Bone marrow (tissue), 2 donors: ENCODE data around the gene RNF141.

Experiments used
- DNase-seq, 2 donors: peaks; one replicate each; lab custom pipeline; 2025; lab: John Stamatoyannopoulos, UW

Gene RNF141

DNA sequence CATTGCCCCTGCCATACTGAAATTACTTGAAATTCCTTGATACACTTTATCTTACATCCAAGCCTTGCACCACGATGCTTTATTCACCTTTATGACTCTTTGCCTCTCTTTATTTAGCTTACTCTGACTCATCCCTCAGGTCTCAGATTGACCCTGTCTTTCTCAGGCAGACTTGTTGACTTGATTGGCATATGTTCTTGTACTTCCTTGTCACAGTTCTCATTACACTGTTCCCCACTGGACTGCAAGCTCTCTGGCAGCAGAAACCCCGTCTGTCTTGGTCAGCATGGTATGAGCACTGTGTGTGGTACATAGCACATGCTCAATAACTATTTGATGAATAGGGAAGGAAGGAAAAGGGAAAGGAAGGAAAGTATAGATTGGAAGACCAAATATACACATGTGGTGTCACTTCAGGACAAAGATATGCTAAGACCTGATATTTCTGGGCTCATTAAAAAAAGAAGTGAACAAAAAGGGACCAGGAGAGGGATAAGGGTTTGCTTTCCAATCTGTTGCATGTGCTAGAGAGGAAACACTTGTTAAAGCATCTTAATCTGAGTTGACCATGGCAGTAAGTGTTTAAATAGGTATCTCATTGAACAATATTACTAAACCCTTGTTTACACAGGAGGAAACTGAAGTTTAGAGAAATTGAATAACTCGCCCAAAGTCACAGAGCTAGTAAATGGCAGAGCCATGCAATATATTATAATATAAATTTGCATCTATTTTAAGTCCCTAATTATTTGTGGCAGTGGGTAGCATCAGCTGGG lies 20.2 kb upstream of the RNF141 start:
- DNase-seq = no peak

DNA sequence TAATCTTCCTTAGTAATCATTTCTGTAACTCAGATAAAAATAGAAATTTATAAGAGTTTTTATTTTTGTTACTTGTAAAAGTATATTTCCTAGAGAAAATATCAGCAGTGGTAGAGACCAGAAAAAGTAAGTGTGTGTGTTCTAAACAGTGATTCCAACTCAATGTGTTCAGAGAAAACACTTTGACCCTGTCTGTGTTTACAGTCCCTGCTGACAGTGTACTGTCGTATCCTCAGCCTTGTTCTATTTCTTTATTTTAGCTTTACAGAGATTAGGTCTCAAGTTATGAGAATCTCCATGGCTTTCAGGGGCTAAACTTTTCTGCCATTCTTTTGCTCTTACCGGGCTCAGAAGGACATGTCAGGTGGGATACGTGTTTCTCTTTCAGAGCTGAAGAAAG lies 17.3 kb upstream of the RNF141 start:
- no peak for DNase-seq

DNA sequence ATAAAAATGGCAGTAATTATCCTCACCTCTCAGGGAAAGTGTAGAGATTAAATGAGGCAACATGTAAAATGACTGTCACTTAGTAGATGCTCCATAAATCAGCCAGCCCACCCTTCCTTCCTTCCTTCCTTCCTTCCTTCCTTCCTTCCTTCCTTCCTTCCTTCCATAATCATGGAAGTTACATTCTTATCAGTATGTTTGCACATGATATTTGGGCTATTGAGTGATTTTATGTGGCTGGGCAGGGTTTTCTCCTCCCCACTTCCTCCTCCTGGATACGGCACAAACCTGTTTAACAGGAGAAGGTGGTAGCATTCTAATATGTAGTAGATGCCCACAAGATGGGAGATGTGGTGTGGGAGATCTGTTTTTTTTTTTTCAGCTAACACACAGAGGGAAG lies 15.6 kb upstream of the RNF141 start:
- DNase-seq = no peak

DNA sequence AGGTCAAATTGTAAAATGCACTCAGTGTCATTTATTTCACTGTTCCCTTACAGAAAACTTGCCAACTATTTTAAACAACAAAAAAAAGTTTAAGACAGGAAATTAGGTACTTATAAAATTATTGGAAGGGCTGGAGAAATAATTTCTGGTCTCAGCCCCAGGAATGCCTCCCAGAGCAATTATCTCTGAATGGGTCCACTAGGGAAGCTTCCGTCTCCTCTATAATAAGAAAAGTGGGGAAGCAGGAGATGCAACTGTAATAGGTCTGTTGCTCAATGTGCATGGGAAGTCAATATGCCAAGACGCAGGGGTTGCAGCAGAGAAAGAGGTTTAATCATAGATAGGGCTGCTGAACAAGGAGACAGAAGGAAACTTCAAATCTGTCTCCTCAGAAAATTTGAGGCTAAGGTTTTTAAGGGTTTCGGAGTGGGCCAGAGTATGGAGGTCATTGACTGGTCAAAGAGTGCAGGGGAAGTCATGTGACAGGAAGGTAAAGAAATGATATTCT lies 10.9 kb upstream of the RNF141 start:
- no peak for DNase-seq

DNA sequence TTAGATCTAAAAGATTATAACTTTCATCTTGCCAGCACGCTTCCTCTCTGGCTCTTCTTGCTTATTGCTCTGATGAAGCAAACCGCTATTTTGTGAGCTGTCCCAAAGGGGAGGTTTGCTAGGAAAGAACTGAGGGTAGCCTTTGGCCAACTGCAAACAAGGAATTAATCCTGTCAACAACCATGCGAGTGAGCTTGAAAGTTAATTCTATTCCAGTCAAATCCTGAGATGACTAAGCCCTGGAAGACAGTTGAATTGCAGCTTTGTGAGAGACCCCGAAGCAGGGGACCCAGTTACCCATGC lies 10.3 kb upstream of the RNF141 start:
- no peak for DNase-seq

DNA sequence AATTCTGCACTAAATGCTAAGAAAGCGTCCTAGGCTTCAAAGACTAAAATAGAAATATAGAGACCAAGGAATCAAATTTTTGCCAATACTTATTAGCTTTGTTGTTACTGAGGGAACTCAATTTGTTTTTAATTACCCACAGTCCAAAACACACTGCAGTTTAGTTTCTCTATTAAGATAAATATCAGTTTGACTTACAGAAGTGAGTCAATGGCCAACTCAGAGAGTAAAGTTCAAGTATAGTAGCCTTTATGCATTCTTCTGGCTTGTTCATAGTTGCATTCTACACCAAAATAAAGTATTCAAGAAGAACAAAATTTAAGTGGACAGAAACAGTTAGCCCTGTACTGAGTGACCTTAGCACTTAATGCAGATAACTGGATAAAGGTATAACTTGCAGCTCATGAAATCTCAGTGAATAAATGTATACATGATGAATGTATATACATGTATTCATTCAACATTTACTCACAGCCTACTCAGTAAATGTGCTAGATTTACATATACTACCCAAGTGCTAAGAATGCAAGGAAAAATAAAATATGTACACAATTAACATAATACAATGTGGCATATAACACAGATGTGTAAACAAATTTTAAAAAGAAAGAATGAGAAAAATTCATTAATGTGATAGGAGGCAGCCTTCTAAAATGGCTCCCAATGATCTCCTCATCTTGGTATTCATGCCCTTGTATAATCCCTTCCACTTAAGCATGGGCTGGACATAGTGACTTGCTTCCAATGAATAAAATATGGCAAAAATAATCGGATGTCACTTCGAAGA lies 9.7 kb upstream of the RNF141 start:
- no peak for DNase-seq

DNA sequence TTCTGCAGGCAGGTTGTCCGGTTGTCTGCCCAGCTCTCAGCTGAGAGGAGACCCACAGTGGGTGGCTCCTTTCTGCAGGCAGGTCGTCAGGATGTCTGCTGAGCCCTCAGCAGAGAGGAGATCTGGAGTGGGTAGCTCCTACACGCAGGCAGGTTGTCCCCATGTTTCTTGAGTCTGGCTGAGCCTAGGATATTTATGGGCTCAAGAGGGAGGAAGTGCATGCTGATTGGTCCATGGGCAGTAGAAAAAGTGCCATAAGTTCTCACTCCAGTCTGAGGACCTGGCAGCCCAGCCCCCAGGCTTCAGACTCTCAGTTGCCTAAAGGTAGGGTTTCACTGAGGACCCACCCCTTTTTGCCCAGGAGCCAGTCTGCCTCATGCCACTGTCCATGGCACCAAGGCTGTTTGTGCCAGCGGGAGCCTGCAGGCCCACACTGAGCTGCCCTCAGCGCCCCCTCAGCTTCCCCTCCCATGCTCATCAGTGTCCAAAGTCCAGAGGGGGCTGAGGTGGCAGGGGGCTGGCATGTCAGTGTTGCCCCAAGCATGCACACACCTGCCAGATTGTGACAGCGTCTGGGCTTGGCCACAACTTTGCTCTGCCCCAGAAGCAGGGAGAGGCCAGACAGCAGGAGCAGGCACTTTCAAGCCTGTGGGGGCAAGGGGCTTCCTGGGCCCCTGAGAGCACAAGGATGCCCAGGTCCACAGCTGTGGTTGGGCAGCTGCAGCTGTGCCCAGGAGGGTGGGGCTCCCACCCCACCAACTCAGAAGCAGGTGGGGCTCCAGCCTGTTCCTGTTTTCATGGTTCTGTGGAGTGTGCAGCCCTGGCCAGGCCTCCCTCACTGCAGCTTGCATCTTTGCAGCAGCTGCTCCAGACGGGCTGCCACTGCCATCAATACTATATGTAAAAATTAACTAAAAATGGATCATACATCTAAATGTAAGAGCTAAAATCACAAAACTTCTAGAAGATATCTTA lies 3.8 kb upstream of the RNF141 start:
- DNase-seq = peak in 1 of 2 donors; percentile 14

DNA sequence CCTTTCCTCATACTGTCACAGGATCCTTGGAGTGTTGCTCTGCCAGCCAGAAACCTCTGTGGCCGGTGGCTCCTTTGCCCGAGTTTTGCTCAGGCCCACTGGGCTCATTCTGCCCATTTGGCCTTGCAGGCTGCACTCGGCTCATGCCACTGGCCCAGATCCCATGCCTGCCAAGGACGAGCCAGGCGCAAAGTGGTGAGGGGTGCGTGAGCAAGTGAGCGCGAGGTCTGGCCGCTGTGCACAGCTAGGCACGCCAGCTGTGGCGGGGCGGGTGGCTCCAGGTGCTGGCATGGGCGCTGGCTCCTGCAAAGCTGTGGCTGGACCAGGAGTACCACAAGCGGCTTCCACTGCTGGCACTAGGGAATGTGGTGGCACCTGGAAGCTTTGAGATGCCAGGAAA lies 2.8 kb upstream of the RNF141 start:
- no peak for DNase-seq

DNA sequence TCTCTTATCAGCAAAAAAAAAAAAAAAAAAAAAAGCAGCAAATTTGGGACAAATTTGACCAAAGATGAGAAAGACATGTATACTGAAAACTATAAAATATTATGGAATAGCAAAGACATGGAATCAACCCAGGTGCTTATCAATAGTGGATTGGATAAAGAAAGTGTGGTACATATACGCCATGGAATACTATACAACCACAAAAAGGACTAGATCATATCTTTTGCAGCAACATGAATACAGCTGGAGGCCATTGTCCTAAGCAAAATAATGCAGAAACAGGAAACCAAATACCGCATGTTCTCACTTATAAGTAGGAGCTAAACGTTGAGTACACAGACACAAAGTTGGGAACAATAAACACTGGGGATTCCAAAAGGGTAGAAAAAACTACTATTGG lies 1.8 kb upstream of the RNF141 start:
- DNase-seq = no peak

DNA sequence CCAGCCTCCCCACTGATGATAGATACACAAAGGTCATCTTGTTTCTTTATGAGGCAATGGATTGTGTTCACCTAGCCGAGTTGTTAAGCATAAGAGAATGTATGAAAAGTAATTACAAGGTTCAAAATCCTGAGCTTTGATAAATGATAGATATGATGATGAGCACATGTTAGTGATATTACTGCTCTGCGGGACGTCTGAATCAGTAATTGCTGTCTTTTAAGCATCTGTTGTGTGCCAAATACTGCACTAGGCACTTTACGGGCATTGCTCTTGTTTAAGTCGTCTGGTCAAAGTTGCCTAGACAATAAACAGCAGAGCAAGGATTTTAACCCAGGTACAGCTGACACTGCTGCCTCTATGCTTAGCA lies 559 bp upstream of the RNF141 start:
- no peak for DNase-seq

DNA sequence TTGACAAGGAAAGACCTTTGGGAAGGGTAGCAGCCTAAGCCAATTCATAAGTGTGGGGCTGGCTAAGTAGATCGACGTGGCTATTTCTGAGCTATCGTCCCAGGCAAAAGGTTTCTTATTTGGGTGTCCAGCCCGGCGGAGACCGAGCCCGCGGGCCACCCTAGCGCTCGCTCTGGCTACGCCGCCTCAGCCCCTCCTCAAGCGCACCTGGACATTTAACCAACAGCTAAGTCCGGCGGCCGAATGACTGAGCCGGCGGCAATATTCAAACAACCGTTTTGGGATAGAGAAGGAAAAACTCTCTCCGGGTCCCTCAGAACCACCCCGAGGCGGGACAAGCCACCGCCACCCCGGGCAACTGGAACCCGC lies 457 bp downstream of the RNF141 start:
- DNase-seq = no peak

DNA sequence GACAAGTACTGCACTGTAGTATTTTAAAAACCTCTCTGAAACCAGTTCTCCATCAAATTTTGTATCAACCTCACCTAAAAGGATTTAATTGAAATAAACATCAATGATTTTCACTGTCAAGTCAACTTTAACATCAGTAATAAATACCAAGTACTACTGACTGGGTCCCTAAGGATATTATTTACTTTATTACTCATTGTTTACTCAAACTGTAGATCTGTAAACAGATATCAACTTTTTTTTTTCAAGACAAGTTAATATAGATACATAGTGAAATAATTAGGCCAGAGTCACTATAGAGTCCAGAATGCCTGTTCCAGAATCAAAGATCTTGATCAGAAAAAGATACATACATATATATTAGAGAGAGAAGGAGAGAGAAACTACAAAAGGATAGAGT lies 1.6 kb downstream of the RNF141 start:
- no peak for DNase-seq

DNA sequence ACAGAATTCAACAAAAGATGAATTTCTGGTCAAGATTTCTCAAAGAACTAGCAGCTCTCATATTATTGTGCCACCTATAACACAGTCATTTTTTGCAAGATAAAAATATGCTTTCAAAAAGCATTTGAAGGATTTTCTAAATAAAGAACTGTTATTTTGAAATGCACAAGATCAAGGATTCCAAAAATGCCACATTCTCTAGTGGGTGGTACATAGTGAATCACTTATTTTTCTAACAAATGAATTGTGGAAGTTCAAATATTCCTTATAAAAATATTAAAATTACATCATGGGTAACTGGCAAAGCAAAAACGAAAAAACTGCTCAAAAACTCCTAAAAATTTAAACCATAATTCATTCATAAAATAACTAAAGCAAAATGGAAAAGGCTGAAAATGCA lies 2.1 kb downstream of the RNF141 start:
- no peak for DNase-seq

DNA sequence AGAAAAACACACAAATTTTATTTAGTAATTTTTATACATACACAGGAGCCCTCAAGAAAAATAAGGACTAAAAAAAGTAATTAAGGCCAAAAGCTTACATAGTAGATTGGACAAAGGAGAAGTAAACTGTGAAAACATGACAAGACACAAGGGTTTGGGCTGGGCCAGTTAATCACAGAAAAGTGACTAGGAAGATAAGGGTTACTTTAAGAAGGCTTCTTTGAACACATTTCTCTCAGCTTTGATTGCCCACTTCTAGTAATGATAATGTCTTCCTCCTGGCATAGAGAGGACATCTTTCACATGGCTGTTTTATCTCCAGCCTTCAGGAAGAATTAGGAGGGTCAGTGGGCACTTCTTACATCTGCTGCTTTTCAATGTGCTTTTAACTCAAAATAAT lies 3.4 kb downstream of the RNF141 start:
- DNase-seq = no peak

DNA sequence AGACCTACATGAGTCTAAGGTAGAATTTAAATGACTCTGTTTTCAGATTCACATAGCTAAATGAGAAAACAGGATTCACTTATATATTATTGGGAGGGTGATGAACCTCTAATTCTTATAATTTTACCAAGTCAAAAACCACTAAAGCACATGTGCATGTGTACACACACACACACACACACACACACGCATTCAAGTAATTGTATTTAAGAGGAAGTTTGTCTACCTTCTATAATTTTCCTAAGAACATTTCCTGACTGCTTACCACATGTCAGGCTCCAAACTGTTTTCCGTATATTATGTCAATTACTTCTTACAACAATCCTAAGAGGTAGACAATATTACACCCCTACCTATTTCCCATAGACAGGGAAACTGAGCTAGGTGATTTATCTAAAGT lies 6.7 kb downstream of the RNF141 start:
- DNase-seq = peak in 1 of 2 donors; percentile 10

DNA sequence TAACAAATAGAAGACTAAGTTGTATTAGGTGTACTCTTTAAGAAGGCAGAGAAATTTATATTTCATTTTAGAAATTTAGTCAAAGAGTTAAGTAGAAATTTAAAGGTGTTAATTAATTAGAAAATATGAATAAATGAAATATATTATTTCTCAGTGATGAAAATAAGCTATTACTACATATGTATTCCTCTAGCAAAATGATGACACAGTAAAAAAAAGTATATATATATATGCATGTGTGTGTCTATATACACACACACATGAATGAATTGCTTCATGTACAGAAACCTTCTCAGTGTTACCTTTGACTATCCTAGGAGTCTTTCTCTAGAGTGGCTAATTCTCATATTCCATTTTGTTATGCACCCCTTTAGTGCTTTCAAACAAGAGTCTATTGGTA lies 7.7 kb downstream of the RNF141 start:
- no peak for DNase-seq

DNA sequence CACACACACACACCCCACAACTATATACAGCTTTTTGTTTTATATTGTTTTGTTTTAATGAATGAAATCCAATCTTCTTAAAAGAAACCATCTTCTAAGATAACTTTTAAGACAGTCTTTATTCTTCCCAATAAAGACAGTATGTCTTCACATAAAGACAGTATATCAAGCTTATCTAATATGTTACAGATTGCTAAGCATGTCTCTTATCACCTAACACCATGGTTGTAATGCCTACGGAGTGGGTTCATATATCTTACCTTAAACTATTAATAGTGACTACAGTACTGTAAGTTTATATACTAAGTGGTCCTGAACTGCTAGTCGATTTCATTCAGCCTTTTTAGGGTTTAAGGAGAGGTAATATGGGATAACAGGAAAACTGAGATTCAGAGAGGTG lies 8.5 kb downstream of the RNF141 start:
- no peak for DNase-seq

DNA sequence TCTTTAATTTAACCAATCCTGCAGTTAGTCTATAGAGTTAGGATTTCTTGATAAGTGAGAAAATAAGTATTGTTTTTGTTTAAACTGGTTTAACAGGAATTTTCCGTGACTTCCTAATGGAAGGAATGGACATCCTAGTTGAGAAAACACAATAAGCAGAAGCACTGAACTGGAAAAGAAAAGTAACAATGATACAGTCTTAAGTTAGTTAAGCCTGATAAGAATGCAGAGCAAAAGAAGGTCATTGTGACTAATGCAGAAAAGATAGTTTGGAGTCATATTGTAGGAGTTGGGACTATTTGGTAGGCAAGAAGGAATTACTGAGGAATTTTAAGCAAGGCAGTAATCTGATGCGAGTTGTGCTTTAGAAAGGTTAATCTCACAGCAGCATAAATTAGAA lies 11.7 kb downstream of the RNF141 start:
- DNase-seq = no peak

DNA sequence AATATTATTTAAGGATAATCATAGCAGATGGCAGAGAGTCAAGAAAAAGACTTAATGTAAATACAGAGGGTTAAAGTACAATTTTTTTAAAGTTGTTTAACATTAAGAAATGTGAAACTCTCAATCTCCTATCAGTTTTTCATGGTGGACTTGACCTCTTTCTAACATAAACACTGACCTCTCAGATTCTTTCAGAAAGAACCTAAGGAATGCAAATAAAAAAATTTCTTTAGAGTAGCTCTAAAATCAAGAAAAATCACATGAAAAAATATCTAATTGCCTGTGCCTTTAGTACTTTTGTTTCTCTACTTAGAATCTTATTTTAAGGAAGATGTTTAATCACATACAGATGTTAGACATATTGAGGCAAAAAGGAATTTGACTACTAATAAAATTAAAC lies 12.9 kb downstream of the RNF141 start:
- no peak for DNase-seq

DNA sequence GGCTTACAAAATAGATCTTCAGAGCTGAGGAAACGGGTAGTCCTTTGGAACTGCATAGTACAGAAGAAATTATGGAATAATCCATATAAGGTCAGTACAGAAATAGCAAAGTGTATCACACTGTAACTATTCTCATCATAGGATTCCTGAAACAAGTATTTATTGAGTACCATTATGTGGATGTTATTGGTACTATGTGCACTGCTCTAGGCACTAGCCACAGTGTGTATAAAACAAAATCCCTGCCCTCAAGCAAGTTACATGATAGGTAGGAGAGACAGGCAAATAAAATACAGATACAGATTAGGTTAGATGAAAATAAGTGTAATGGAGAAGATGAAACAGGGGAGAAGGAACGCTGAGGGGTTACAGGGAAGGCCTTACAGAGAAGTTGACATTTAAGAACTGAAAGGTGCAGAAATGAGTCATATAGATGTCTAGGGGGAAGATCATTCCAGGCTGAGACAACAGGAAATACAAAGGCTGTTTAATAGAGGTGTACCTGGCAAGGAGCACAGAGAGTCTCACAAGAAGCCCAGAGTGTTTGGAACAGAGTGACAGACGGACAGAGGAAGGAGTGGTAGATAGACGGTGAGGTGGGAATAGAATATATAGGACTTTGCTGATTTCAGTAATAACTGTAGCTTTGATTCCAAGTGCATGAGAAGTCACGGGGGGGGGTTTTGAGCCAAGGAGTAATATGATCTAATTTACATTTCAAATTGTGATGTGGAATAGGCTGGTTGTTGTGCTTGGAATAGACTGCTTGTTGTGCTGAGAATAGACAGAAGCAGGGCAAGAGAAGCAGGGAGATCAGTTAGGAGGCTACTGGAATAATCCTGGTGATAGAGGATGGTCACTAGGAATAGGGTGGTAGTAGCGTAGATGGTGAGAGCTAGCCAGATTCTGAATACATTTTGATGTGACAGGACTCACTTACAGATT lies 13.7 kb downstream of the RNF141 start:
- DNase-seq = no peak

DNA sequence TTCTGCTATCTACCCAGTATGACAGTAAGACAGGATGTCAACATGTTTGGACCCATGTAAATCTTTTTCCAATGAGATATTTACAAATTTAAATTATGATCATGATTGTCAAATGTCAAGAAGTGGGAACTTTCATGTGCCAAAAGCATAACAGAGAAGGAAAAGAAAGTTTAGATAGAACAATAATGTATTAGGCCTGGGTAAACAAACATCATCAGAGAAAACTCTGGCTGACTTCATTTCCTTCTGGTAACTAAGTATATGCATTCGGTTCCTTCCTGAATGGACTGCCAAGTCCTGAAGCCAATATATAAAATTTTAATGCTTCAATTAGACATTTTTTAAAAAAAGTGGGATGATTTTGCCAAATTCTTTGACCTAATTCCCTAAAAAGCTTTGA lies 16.5 kb downstream of the RNF141 start:
- DNase-seq = no peak
